Hepatocyte (in vitro differentiated cells): Measurements from ENCODE around the gene JMJD4. TPM values are rescaled to one million over a fixed set of nuclear protein-coding genes. Genes with fewer than 3 reads are reported as not detected.

ENCODE experiments used
- DNase-seq: peaks from one replicate; pipeline ENCODE4 v3.0.0-alpha.2; 2016; ENCODE audit warnings: low spot score
- H2AFZ ChIP-seq: fragments of 200-600 bp; sonication (generic); 2 replicates; pipeline ENCODE4 v1.6.0; 2016; ENCODE audit warnings: antibody characterized with exemption, mild to moderate bottlenecking
- H3K27ac ChIP-seq: fragments of 200-600 bp; sonication (generic); 2 replicates; pipeline ENCODE4 v1.5.1; 2016; ENCODE audit warnings: mild to moderate bottlenecking
- H3K27me3 ChIP-seq: fragments of 200-600 bp; sonication (generic); 2 replicates; pipeline ENCODE4 v1.6.1; 2016
- H3K36me3 ChIP-seq: fragments of 200-600 bp; sonication (generic); replicated peaks from 2 replicates; pipeline ENCODE4 v1.5.1; 2016; ENCODE audit warnings: low read depth; ENCODE audit not compliant: insufficient read depth
- H3K4me1 ChIP-seq: fragments of 200-600 bp; sonication (generic); 2 replicates; pipeline ENCODE4 v1.5.1; 2016; ENCODE audit warnings: mild to moderate bottlenecking, moderate library complexity; ENCODE audit not compliant: insufficient read depth
- H3K4me2 ChIP-seq: fragments of 200-600 bp; sonication (generic); 2 replicates; pipeline ENCODE4 v1.6.0; 2016
- H3K4me3 ChIP-seq: fragments of 200-600 bp; sonication (generic); 2 replicates; pipeline ENCODE4 v1.5.1; 2016; ENCODE audit warnings: mild to moderate bottlenecking
- H3K79me2 ChIP-seq: fragments of 200-600 bp; sonication (generic); 2 replicates; pipeline ENCODE4 v1.6.0; 2017; ENCODE audit warnings: mild to moderate bottlenecking
- H3K9me2 ChIP-seq: fragments of 200-600 bp; sonication (generic); replicated peaks from 2 replicates; pipeline ENCODE4 v1.6.0; 2017; ENCODE audit warnings: mild to moderate bottlenecking; ENCODE audit not compliant: insufficient read depth
- H3K9me3 ChIP-seq: fragments of 200-600 bp; sonication (generic); 2 replicates; pipeline ENCODE4 v1.5.1; 2016; ENCODE audit warnings: low read depth, mild to moderate bottlenecking
- H4K20me1 ChIP-seq: fragments of 200-600 bp; sonication (generic); 2 replicates; pipeline ENCODE4 v1.6.0; 2016; ENCODE audit warnings: mild to moderate bottlenecking; ENCODE audit not compliant: insufficient read depth, poor library complexity, severe bottlenecking
- EZH2 ChIP-seq: fragments of 200-600 bp; sonication (generic); IDR thresholded peaks from 2 replicates; pipeline ENCODE4 v1.6.1; 2016; ENCODE audit warnings: antibody characterized with exemption, mild to moderate bottlenecking, borderline replicate concordance
- EZH2phosphoT487 ChIP-seq: fragments of 200-600 bp; sonication (generic); IDR thresholded peaks from one replicate; pipeline ENCODE4 v1.6.1; 2018; ENCODE audit warnings: antibody characterized with exemption, mild to moderate bottlenecking, low read depth, moderate library complexity; ENCODE audit not compliant: unreplicated experiment, severe bottlenecking
- WGBS: methylation state at CpG from one replicate; pipeline ENCODE4 v1.1.6; 2016; ENCODE audit warnings: low lambda C conversion rate; ENCODE audit errors: missing lambda C conversion rate; 5-methylcytosine and 5-hydroxymethylcytosine counted together
- polyA plus RNA-seq: library from polyadenylated mRNA; unstranded; fragments of >200 nt; fragmentation: Nextera tagmentation; extraction: Ambion mirVana; gene quantifications from 2 replicates; pipeline ENCODE4 v1.2.1, GENCODE V29; 2016
- total RNA-seq: library from RNA; depleted of rRNA; stranded (reverse); fragments of >200 nt; gene quantifications from 2 replicates; pipeline ENCODE4 v1.2.3, GENCODE V29; 2014
- TF ChIP-seq, protein P1 (sequence below): fragments of 200-600 bp; sonication (generic); IDR thresholded peaks from 2 replicates; pipeline ENCODE4 v1.5.1; 2016; ENCODE audit warnings: antibody characterized with exemption, mild to moderate bottlenecking; ENCODE audit not compliant: poor library complexity

JMJD4 gene
- total and polyA plus RNA-seq, 2 experiments from 2014 or later = 21.3 to 31.2 TPM

DNA sequence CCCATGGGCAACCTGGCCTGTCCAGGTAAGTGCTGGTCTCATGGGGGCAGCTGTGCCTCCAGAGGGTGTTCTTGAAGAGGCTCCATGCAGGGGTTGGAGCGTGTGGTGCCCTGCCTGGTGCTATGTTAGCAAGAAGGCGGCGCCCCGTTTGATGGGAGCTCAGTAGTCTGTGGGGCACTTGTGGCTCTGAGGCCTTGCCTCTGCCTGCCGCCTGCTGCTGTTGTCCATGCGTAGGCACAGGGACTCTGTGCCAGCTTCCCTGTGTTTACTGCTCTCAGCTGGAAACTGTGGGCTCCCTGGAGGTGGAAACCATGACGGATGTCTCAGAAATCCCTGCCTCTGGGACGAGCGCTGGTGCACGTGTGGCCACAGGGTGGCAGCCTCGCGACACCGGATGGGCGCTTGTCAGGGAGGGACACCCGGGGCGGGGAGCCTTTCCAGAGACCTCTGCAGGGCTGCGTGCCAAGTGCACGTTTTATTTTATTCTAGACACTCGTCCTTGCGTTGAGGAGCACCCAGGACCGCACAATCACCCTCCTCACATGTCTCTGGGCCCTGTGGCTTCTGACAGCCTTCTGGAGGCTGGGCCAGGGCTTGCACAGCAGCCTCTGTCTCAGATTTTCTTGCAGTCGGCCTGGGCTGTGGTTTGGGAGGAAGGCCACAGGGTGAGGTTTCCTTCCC lies 27.3 kb upstream of the JMJD4 start:
- Histone ChIP-seq H3K27me3 (no peaks in the 10 kb centered on the region), H3K27ac (no peak overlapping the region), H2AFZ (no peak overlapping the region), H3K79me2 (peaks cover 19% of the 10 kb centered on the region), H4K20me1 (peaks cover 38% of the 10 kb centered on the region), H3K36me3 (no peaks in the 10 kb centered on the region), H3K4me1 (peaks cover 23% of the 10 kb centered on the region), H3K4me2 (no peak overlapping the region), H3K9me3 (no peaks in the 10 kb centered on the region), H3K9me2 (no peaks in the 10 kb centered on the region), H3K4me3 (no peak overlapping the region)
- whole genome bisulfite sequencing = 27% methylated on average over 22 of the region's 22 CpGs
- no peak for TF ChIP-seq EZH2
- TF ChIP-seq, protein P1, sequence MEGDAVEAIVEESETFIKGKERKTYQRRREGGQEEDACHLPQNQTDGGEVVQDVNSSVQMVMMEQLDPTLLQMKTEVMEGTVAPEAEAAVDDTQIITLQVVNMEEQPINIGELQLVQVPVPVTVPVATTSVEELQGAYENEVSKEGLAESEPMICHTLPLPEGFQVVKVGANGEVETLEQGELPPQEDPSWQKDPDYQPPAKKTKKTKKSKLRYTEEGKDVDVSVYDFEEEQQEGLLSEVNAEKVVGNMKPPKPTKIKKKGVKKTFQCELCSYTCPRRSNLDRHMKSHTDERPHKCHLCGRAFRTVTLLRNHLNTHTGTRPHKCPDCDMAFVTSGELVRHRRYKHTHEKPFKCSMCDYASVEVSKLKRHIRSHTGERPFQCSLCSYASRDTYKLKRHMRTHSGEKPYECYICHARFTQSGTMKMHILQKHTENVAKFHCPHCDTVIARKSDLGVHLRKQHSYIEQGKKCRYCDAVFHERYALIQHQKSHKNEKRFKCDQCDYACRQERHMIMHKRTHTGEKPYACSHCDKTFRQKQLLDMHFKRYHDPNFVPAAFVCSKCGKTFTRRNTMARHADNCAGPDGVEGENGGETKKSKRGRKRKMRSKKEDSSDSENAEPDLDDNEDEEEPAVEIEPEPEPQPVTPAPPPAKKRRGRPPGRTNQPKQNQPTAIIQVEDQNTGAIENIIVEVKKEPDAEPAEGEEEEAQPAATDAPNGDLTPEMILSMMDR = peak; percentile 97
- peak; percentile 93 for DNase-seq

DNA sequence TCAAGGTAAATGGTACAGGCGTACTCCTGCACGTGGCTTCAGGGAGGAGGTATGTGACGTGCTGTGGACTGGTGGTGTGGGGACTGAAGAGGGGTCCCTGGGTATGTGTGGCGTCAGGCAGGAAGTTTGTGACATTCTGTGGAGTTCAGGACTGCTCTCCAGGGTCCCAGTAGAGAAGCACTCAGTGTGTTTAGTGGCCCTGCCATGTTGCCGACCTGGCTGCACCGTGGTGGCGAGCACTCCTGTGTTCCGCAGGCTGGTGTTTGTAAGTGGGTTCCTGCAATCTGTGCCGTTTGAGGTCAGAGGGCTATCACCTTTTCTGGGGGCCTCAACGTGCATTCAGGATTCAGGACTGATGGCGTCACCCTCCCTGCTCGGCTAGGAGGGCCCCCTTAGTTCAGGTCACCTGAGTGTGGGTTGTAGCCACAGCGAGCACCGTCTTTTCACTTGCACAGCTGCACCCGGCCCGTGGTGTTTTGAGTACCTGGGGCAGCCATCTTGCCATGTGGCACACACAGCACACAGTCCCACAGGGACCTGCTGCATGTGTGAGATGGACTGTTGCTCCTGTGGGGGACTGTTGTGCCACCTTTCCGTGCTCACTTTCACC lies 26.6 kb upstream of the JMJD4 start:
- no peaks in the 10 kb centered on the region for H3K27me3 ChIP-seq
- no peak for DNase-seq
- H3K4me2 ChIP-seq = no peak overlapping the region
- peaks cover 38% of the 10 kb centered on the region for H4K20me1 ChIP-seq
- no peaks in the 10 kb centered on the region for H3K9me3 ChIP-seq
- WGBS = 94% methylated on average over 17 of the region's 17 CpGs
- H3K4me3 ChIP-seq = no peak overlapping the region
- no peak overlapping the region for H2AFZ ChIP-seq
- H3K79me2 ChIP-seq = peaks cover 19% of the 10 kb centered on the region
- H3K9me2 ChIP-seq = no peaks in the 10 kb centered on the region
- no peaks in the 10 kb centered on the region for H3K36me3 ChIP-seq
- H3K4me1 ChIP-seq = peaks cover 23% of the 10 kb centered on the region
- TF ChIP-seq EZH2phosphoT487 (no peak), EZH2 (no peak)
- TF ChIP-seq, protein P1 = no peak
- no peak overlapping the region for H3K27ac ChIP-seq

DNA sequence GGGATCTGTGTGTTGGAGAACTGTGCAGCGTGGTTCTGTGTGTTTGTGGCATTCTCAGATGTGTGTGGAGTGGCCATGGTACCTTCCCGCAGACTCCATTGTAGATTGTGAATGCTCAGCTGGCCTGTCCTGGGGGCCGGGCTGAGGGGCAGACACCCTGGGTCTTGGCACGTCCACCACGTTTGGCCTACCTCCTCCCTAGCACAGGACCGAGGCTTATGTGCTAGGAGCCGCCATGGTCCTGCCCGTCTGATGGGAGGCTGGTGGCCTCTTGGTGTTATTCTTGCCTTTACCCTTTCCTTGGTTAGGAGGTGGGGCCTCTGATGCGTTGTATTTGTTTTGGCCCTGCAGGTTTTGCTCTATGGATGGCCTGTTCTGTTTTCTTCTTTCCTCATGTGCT lies 25.3 kb upstream of the JMJD4 start:
- Histone ChIP-seq H3K36me3 (no peaks in the 10 kb centered on the region), H4K20me1 (peaks cover 27% of the 10 kb centered on the region), H3K4me1 (peaks cover 23% of the 10 kb centered on the region), H3K9me2 (no peaks in the 10 kb centered on the region), H3K4me2 (no peak overlapping the region), H2AFZ (no peak overlapping the region), H3K27me3 (no peaks in the 10 kb centered on the region), H3K27ac (peak overlapping the region; percentile 69), H3K9me3 (no peaks in the 10 kb centered on the region), H3K79me2 (peaks cover 29% of the 10 kb centered on the region), H3K4me3 (no peak overlapping the region)
- no peak for DNase-seq
- WGBS = 94% methylated on average over 9 of the region's 9 CpGs
- TF ChIP-seq EZH2 (no peak), EZH2phosphoT487 (no peak)

DNA sequence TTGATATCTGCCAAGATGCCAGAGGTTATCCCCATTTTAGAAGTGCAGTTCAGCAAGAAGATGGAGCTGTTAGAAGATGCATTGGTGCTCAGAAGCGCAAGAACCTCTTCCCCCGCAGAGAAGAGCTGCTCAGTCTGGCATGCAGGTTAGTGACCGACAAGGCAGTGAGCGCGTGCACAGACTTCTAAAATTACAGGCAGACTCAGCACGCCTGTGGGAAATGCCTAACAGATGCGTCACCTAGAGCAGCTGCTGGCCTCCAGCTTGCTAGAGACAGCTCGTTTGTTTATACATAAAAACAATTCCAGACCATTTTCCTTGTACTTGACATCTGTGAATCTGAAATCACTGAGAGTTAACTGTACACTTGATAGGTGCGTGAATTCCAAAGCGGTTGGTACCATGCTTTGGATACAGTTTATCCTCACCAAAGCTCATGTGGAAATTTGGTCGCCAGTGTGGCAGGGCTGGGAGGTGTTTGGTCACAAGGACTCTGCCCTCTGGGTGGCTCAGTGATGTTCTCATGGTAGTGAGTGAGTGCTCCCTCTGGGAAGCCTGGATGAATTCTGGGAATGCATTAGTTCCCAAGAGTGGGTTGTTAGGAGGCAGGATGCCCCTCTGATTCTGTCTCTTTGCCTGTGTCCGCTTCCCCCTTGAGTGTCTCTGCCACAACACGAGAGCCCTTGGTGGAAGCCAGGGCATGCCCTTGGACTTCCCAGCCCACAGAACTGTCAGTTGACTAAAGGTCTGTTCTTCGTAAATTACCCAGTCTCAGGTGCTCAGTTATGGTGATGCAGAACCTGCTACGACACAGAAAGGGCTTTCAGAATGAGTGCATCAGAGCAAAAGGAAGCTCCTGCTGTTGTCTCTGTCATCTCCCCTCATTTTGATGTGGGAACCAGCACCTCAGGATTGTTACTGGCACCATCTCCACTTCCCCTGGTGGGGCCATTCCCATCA lies 24.5 kb upstream of the JMJD4 start:
- Histone ChIP-seq H3K4me2 (peak overlapping the region; percentile 59), H2AFZ (no peak overlapping the region), H3K27ac (peak overlapping the region; percentile 69), H3K9me2 (no peaks in the 10 kb centered on the region), H3K79me2 (peaks cover 35% of the 10 kb centered on the region), H3K9me3 (no peaks in the 10 kb centered on the region), H3K27me3 (no peaks in the 10 kb centered on the region), H3K4me1 (peaks cover 23% of the 10 kb centered on the region), H4K20me1 (peaks cover 26% of the 10 kb centered on the region), H3K4me3 (no peak overlapping the region), H3K36me3 (no peaks in the 10 kb centered on the region)
- TF ChIP-seq, protein P1 = no peak
- no peak for TF ChIP-seq EZH2
- TF ChIP-seq EZH2phosphoT487 = no peak
- 60% methylated on average over 15 of the region's 15 CpGs for WGBS
- DNase-seq = peak; percentile 82
